Measurements from ENCODE around the gene LNX2. TPM values are rescaled to one million over a fixed set of nuclear protein-coding genes. Genes with fewer than 3 reads are reported as not detected.

LNX2 gene
- polyA plus RNA-seq, 2 donors, result 5.5 to 6.1 TPM

DNA sequence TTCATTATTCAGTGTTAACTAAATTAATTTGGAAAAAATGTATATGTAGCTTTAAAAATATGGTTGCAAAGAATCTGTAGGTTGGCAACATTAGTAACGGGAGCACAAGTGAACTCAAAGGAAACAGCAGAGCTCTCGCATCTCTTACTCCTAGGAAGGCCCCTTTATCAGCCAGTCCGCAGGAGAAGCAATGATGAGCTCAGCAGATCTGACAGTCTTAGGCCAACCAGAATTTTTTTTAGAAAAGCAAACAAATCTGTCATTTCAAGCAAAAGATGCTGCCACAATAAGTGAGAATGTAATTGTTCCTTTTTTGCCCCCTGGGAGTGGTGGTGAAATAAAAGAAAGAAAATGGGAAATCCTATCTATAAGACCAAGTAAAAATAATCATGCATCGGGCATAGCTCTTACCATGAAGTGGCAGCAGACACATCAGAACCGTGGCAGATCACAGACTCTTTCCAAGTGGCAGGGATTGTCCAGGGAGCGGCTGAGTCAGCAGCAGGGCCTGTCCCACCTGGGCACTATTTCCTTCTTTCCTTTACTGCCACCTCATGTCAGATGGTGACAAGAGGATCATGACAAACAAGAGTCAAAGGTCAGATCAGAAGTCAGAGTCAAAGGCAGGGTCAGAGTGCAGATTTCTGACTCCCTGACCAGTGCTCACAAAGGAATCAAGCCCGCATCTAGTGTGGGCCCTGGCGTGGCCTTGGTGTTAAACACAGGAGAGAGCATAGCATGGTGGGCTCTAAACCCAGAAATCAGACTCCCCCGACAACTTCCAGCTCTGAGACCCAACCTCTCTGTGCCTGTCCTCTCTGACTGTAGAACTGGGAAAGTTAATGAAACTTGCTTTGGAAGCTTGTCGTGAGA lies 86.0 kb downstream of the LNX2 start:
- WGBS, 2 donors, result 81 to 84% methylated on average over 10 of the region's 10 CpGs
- no peaks in the 10 kb centered on the region for H3K9me3 ChIP-seq (ENCODE audit: control insufficient read depth in 2 of 2, insufficient read depth in 1 of 2, low read depth in 1 of 2, low read length in 1 of 2)
- H3K36me3 ChIP-seq (ENCODE audit: control insufficient read depth in 2 of 2, insufficient read depth in 2 of 2, low read length in 1 of 2), result no peaks in the 10 kb centered on the region
- H3K27me3 ChIP-seq (ENCODE audit: control insufficient read depth in 1 of 2, insufficient read depth in 2 of 2, low read length in 2 of 2), result no peaks in the 10 kb centered on the region
- no peak overlapping the region for H3K4me3 ChIP-seq (ENCODE audit: low read depth in 1 of 2, low read length in 2 of 2)
- no peak overlapping the region for H3K27ac ChIP-seq (ENCODE audit: low read depth in 2 of 2, low read length in 1 of 2)
- H3K4me1 ChIP-seq (ENCODE audit: control insufficient read depth in 2 of 2, insufficient read depth in 2 of 2, low read length in 1 of 2), result peaks cover 0 to 2% of the 10 kb centered on the region in 2 donors

DNA sequence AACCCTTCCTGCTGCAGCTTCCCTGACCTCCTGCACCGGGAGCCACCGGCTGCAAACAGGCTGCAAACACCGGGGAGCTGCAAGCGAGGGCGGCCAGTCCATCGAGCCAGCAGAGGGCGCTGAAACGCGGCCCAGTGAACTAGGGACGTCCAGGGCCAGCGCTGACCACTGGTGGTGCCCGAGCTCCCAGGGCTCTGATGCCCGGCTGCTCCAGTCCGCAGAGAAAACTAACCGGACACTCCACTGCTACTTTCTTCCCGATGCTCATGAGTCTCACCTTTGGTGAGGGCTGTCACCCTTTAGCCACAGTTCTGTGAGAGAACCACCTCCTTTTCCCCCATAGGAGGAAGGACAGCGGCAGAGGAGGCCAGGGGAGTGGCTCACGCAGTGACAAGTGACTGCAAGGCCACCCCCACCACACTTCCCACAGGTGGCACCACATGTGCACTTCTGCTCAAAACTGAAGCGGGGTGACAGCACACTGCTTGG lies 87.1 kb downstream of the LNX2 start:
- Histone ChIP-seq H3K36me3 (ENCODE audit: control insufficient read depth in 2 of 2, insufficient read depth in 2 of 2, low read length in 1 of 2) (no peaks in the 10 kb centered on the region), H3K27me3 (ENCODE audit: control insufficient read depth in 1 of 2, insufficient read depth in 2 of 2, low read length in 2 of 2) (no peaks in the 10 kb centered on the region), H3K4me1 (ENCODE audit: control insufficient read depth in 2 of 2, insufficient read depth in 2 of 2, low read length in 1 of 2) (peaks cover 0 to 2% of the 10 kb centered on the region in 2 donors), H3K4me3 (ENCODE audit: low read depth in 1 of 2, low read length in 2 of 2) (peak overlapping the region in 1 of 2 donors; percentile 8), H3K9me3 (ENCODE audit: control insufficient read depth in 2 of 2, insufficient read depth in 1 of 2, low read depth in 1 of 2, low read length in 1 of 2) (peaks cover 0 to 4% of the 10 kb centered on the region in 2 donors), H3K27ac (ENCODE audit: low read depth in 2 of 2, low read length in 1 of 2) (no peak overlapping the region)
- WGBS, 2 donors, result 13 to 19% methylated on average over 19 of the region's 19 CpGs

DNA sequence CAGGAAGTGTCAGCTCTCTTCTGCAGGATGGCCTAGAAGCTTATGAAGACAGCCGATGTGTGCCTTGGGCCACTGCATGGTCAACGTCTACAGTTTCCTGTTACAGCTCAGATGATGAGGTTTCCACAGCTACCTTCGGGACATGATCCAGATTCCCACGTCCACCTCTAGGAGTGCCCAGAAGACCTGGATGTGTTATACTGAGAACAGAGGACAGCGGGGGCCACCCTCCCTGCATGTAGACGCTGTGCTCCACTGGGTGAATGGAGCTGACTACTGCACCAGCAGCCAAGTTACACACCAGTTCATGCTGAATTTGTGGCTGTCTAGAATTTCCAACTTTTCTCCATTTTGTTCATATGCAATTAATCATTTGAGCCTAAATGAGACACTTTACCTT lies 91.4 kb downstream of the LNX2 start:
- Histone ChIP-seq H3K9me3 (ENCODE audit: control insufficient read depth in 2 of 2, insufficient read depth in 1 of 2, low read depth in 1 of 2, low read length in 1 of 2) (peaks cover 0 to 4% of the 10 kb centered on the region in 2 donors), H3K36me3 (ENCODE audit: control insufficient read depth in 2 of 2, insufficient read depth in 2 of 2, low read length in 1 of 2) (no peaks in the 10 kb centered on the region), H3K4me3 (ENCODE audit: low read depth in 1 of 2, low read length in 2 of 2) (no peak overlapping the region), H3K27ac (ENCODE audit: low read depth in 2 of 2, low read length in 1 of 2) (no peak overlapping the region), H3K4me1 (ENCODE audit: control insufficient read depth in 2 of 2, insufficient read depth in 2 of 2, low read length in 1 of 2) (peaks cover 0 to 2% of the 10 kb centered on the region in 2 donors), H3K27me3 (ENCODE audit: control insufficient read depth in 1 of 2, insufficient read depth in 2 of 2, low read length in 2 of 2) (no peaks in the 10 kb centered on the region)
- WGBS, 2 donors, result 95% methylated on average over 6 of the region's 6 CpGs

DNA sequence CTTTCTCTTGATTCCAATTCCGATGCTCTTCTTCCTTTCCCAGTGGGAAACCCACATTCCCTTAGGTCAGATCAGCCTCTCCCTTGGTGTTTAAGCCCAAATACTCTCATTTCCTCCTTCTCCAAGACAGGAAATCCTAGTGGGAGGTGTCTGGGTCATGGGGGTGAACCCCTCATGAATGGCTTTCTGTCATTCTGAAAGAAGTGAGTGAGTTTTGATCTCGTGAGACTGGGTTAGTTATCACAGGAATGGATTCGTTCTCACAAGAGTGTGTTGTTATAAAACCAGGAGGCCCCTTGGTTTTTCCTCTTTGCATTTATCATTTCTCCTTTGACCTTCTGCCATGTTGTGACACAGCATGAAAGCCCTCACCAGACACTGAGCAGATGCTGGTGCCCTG lies 93.8 kb downstream of the LNX2 start:
- Histone ChIP-seq H3K4me1 (ENCODE audit: control insufficient read depth in 2 of 2, insufficient read depth in 2 of 2, low read length in 1 of 2) (no peaks in the 10 kb centered on the region), H3K36me3 (ENCODE audit: control insufficient read depth in 2 of 2, insufficient read depth in 2 of 2, low read length in 1 of 2) (no peaks in the 10 kb centered on the region), H3K27me3 (ENCODE audit: control insufficient read depth in 1 of 2, insufficient read depth in 2 of 2, low read length in 2 of 2) (no peaks in the 10 kb centered on the region), H3K4me3 (ENCODE audit: low read depth in 1 of 2, low read length in 2 of 2) (no peak overlapping the region), H3K9me3 (ENCODE audit: control insufficient read depth in 2 of 2, insufficient read depth in 1 of 2, low read depth in 1 of 2, low read length in 1 of 2) (peaks cover 0 to 4% of the 10 kb centered on the region in 2 donors), H3K27ac (ENCODE audit: low read depth in 2 of 2, low read length in 1 of 2) (no peak overlapping the region)
- WGBS, 2 donors, result 45 to 46% methylated on average over 3 of the region's 3 CpGs

DNA sequence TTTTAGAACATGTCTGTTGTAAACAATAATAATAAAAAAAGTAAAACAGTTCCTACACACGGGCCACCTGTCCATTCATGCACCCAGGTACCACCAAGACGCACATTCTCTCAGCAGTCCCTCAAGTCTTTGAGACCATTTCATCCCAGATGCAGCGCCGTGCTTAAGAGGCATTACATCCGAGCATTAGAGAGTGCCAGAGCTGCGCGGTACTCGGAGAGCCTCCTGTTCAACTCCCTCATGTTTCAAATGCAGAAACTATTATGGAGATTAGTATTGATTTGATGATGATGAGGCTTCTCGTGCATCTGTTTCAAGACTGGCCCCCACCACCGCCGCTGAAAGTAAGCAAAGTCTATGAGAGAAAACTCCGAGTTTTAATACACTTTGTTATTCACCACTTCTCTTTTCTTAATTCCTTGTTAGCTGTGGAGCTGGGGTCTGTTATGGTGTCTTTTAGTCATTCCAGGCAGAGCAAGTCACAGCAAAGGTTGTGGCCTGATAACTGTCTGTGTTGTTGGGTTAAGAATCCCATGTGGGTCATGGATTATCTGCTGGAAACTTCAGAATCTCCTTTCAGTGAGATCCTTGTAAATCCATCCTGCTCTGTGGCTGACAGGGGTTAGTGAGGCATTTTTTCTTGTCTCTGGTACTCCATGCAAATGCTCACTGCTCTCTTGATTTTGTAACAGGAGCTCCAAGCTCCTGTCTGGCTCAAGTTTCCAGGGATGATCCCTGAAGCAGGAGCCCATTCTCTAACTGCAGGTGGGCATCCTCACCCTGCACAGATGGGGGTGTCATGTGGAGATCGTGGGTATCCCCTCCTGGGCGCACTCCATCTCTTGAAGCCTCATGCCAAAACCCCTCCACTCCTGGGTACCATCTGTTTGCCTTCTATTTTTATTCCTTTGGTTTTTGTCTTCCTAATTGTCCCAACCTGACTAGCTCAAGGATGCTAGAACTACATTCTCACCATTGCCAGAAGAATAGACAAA lies 95.1 kb downstream of the LNX2 start:
- Histone ChIP-seq H3K27me3 (ENCODE audit: control insufficient read depth in 1 of 2, insufficient read depth in 2 of 2, low read length in 2 of 2) (no peaks in the 10 kb centered on the region), H3K27ac (ENCODE audit: low read depth in 2 of 2, low read length in 1 of 2) (no peak overlapping the region), H3K4me1 (ENCODE audit: control insufficient read depth in 2 of 2, insufficient read depth in 2 of 2, low read length in 1 of 2) (no peaks in the 10 kb centered on the region), H3K36me3 (ENCODE audit: control insufficient read depth in 2 of 2, insufficient read depth in 2 of 2, low read length in 1 of 2) (no peaks in the 10 kb centered on the region), H3K9me3 (ENCODE audit: control insufficient read depth in 2 of 2, insufficient read depth in 1 of 2, low read depth in 1 of 2, low read length in 1 of 2) (peaks cover 0 to 4% of the 10 kb centered on the region in 2 donors), H3K4me3 (ENCODE audit: low read depth in 1 of 2, low read length in 2 of 2) (no peak overlapping the region)
- WGBS, 2 donors, result 81 to 83% methylated on average over 14 of the region's 14 CpGs

DNA sequence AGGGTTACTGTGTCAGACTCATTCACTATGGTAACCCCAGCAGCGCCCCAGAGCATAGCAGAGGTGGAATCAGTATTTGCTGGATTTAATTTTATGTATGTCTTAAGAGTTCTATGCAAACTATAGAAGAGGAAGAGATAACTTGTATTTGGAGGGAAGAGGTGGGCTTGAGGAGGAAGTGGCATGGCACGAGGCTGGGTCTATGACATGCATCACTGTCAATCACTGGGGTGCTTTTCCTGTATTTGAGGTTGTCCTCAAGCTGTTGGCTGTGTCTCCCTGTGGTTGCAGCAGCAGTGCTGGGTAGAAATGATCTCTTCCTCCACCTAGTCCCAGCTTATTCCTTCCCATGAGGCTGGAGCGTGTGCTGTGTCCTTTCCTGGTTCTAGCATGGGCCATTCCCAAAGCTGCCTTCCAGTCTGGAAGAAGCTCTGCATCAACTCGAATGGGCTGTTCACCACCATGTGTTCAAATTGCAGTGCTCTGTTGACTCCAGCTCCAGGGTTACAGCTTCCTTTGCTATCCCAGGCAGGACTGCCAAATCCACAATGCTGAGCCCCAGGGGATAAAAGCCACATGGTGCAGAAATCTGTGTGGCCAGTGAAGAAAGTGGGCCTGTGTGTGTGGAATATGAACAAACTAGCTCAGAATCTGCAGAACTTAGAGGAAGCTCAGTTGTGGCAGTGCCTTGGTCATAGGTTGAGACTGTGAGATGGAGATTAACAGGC lies 96.8 kb downstream of the LNX2 start:
- H3K4me3 ChIP-seq (ENCODE audit: low read depth in 1 of 2, low read length in 2 of 2), result no peak overlapping the region
- no peak overlapping the region for H3K27ac ChIP-seq (ENCODE audit: low read depth in 2 of 2, low read length in 1 of 2)
- peaks cover 0 to under 1% of the 10 kb centered on the region in 2 donors for H3K9me3 ChIP-seq (ENCODE audit: control insufficient read depth in 2 of 2, insufficient read depth in 1 of 2, low read depth in 1 of 2, low read length in 1 of 2)
- H3K27me3 ChIP-seq (ENCODE audit: control insufficient read depth in 1 of 2, insufficient read depth in 2 of 2, low read length in 2 of 2), result no peaks in the 10 kb centered on the region
- 68 to 71% methylated on average over 4 of the region's 4 CpGs for WGBS, 2 donors
- no peaks in the 10 kb centered on the region for H3K4me1 ChIP-seq (ENCODE audit: control insufficient read depth in 2 of 2, insufficient read depth in 2 of 2, low read length in 1 of 2)
- H3K36me3 ChIP-seq (ENCODE audit: control insufficient read depth in 2 of 2, insufficient read depth in 2 of 2, low read length in 1 of 2), result no peaks in the 10 kb centered on the region

DNA sequence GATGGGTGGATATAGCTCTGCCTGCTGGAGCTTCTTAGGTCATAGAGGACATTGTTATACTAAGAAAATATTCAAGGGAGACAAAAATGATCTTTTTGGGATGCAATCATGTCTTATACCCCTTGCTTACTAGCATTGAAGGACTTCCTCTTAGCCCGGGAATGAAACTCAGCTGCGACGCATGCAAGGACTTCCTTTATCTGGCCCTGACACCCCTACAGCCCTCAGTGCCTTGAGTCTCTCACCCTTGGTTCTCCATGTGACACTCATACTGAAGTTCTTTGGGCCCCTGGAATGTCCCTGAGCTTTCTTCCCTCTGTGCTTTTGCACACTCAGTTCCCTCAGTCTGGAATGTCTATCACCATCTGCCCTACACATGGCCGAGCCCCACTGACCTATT lies 97.5 kb downstream of the LNX2 start:
- 50 to 62% methylated on average over 4 of the region's 4 CpGs for WGBS, 2 donors
- Histone ChIP-seq H3K4me3 (ENCODE audit: low read depth in 1 of 2, low read length in 2 of 2) (no peak overlapping the region), H3K27me3 (ENCODE audit: control insufficient read depth in 1 of 2, insufficient read depth in 2 of 2, low read length in 2 of 2) (no peaks in the 10 kb centered on the region), H3K4me1 (ENCODE audit: control insufficient read depth in 2 of 2, insufficient read depth in 2 of 2, low read length in 1 of 2) (no peaks in the 10 kb centered on the region), H3K27ac (ENCODE audit: low read depth in 2 of 2, low read length in 1 of 2) (no peak overlapping the region), H3K36me3 (ENCODE audit: control insufficient read depth in 2 of 2, insufficient read depth in 2 of 2, low read length in 1 of 2) (no peaks in the 10 kb centered on the region), H3K9me3 (ENCODE audit: control insufficient read depth in 2 of 2, insufficient read depth in 1 of 2, low read depth in 1 of 2, low read length in 1 of 2) (no peaks in the 10 kb centered on the region)

DNA sequence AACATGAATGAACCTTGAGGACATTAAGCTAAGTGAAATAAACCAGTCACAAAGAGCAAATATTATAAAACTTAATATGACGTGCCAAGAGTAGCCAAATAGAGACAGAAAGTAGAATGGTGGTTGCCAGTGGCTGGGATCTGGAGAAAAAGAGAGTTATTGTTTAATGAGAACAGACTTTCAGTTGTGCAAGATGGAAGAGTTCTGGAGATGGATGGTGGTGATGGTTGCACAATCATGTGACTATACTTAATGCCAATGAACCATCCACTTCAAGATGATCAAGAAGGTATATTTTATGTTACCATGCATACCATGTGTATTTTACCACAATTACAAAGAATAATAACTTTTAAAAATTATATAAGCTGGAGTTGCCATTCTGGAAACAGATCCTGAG lies 104.2 kb downstream of the LNX2 start:
- Histone ChIP-seq H3K27ac (ENCODE audit: low read depth in 2 of 2, low read length in 1 of 2) (no peak overlapping the region), H3K4me1 (ENCODE audit: control insufficient read depth in 2 of 2, insufficient read depth in 2 of 2, low read length in 1 of 2) (no peaks in the 10 kb centered on the region), H3K27me3 (ENCODE audit: control insufficient read depth in 1 of 2, insufficient read depth in 2 of 2, low read length in 2 of 2) (no peaks in the 10 kb centered on the region), H3K36me3 (ENCODE audit: control insufficient read depth in 2 of 2, insufficient read depth in 2 of 2, low read length in 1 of 2) (no peaks in the 10 kb centered on the region), H3K9me3 (ENCODE audit: control insufficient read depth in 2 of 2, insufficient read depth in 1 of 2, low read depth in 1 of 2, low read length in 1 of 2) (no peaks in the 10 kb centered on the region), H3K4me3 (ENCODE audit: low read depth in 1 of 2, low read length in 2 of 2) (no peak overlapping the region)
- 76 to 79% methylated on average over 1 of the region's 1 CpG for WGBS, 2 donors

DNA sequence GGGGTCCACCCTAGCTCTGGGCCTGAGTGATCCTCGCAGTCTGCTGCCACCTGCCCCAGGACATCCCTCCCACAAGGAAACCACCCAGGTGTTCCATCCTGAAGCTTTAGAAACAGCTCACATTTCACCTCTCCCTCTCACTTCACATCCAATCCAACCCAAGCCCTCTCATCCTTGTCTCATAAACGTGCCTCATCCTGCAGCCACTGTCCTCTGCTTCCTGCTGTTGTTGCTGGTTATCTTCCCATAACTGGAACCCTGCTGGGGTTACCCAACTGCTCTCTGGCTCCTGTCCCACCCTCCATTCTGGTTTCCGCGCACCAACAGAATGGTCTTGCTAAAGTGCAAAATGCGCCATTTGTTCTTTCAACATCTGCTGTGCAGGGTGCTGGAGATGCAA lies 110.2 kb downstream of the LNX2 start:
- H3K27ac ChIP-seq (ENCODE audit: low read depth in 2 of 2, low read length in 1 of 2), result no peak overlapping the region
- no peak overlapping the region for H3K4me3 ChIP-seq (ENCODE audit: low read depth in 1 of 2, low read length in 2 of 2)
- no peaks in the 10 kb centered on the region for H3K36me3 ChIP-seq (ENCODE audit: control insufficient read depth in 2 of 2, insufficient read depth in 2 of 2, low read length in 1 of 2)
- H3K27me3 ChIP-seq (ENCODE audit: control insufficient read depth in 1 of 2, insufficient read depth in 2 of 2, low read length in 2 of 2), result peaks cover 0 to 5% of the 10 kb centered on the region in 2 donors
- no peaks in the 10 kb centered on the region for H3K9me3 ChIP-seq (ENCODE audit: control insufficient read depth in 2 of 2, insufficient read depth in 1 of 2, low read depth in 1 of 2, low read length in 1 of 2)
- no peaks in the 10 kb centered on the region for H3K4me1 ChIP-seq (ENCODE audit: control insufficient read depth in 2 of 2, insufficient read depth in 2 of 2, low read length in 1 of 2)
- 70 to 74% methylated on average over 5 of the region's 5 CpGs for WGBS, 2 donors

Data from esophagus (tissue), 2 donors.